Activated CD4-positive, alpha-beta T cell treated with anti-CD3 and anti-CD28 coated beads, Interleukin-2, amount 50 U/mL, for 4 hours (primary cell): ENCODE measurements around the gene TATDN2.

Source experiments
- DNase-seq, 2 experiments: peaks; one replicate each; pipeline ENCODE4 v3.0.0-alpha.2; 2020

The TATDN2 gene

GRCh38 chr3:10320320-10320677, 72.0 kb downstream of the TATDN2 start:
- no peak for DNase-seq

- DNase-seq, result no peak
Measured at GRCh38 chr3:10321630-10322351, 73.5 kb downstream of the TATDN2 start.

GRCh38 chr3:10322352-10322710, 74.1 kb downstream of the TATDN2 start:
- DNase-seq, result no peak

GRCh38 chr3:10327592-10327991, 79.3 kb downstream of the TATDN2 start:
- DNase-seq, result no peak

- no peak for DNase-seq
Measured at GRCh38 chr3:10328460-10329071, 80.3 kb downstream of the TATDN2 start.

GRCh38 chr3:10329495-10330015, 81.3 kb downstream of the TATDN2 start:
- no peak for DNase-seq

- no peak for DNase-seq
Measured at GRCh38 chr3:10330319-10330718, 82.1 kb downstream of the TATDN2 start.
